Right ventricle myocardium superior (tissue), 1 donor: ENCODE measurements around the gene PKP3. TPM values are rescaled to one million over a fixed set of nuclear protein-coding genes. Genes with fewer than 3 reads are reported as not detected.
"Not testable (repeated sequence)": the region's sequence is repeated elsewhere in the genome, so short reads cannot be mapped to it uniquely, and the experiment has no call there.

ENCODE experiments used
- ATAC-seq: fragments of 200-7000 bp; cut with Tn5 transposase; one replicate; pipeline ENCODE4 v1.9.1; 2020; ENCODE audit warnings: mild to moderate bottlenecking; ENCODE audit not compliant: poor library complexity
- DNase-seq: peaks from one replicate; pipeline ENCODE4 v3.0.0-alpha.2; 2020
- intact Hi-C: fragments of 100-400 bp; cut with DNase I; formaldehyde crosslinking; loops from one replicate; pipeline ENCODE4 v1.11.2; 2022
- total RNA-seq: library from RNA; stranded (reverse); fragmentation: NEBNext Ultra II Directional; extraction: Animal tissue kit (Norgen Biotek cat#: 25700); gene quantifications from one replicate; pipeline ENCODE4 v1.2.1, GENCODE V29; 2021
- donor health status: DM: no; HTN: yes; CAD: no; lungs with severe emphysema.

The PKP3 gene
- total RNA-seq, 1 donor from 2014 or later, result 0.86 TPM

DNA sequence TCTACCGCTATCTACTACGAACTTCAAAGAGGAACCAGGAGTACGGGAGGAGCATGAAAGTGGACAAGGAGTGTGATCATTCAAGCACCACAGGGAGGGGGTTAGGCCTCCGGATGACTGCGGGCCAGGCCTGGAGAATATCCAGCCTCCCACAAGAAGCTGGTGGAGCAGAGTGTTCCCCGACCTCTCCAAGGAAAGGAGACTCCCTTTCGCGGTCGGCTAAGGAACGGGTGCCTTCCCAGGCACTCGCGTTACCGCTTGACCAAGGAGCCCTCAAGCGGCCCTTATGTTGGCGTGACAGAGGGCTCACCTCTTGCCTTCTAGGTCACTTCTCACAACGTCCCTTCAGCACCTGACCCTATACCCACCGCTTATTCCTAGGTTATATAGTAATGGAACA, 4.6 kb upstream of the PKP3 start:
- DNase-seq, intact Hi-C loops, ATAC-seq: not testable (repeated sequence)

DNA sequence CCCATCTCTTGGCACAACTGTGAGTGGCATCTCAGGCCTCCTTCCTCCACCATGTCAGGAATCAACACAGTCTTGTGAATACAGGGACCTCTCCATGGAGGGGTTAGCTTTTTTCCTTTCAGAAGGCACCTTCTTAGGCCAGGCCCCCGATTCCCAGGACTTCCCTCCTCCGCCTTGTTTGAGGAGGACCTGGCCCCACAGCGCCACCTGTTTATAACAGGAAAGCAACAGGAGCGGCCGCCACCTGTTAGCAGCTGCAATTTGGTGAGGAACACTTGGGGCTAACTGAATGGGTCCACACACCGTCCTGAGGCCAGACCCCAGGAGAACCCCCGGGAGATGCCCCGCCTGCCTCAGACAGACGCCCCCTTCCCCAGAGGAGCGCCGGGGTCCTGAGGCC, 3.8 kb upstream of the PKP3 start:
- no peak for DNase-seq
- ATAC-seq, result no peak
- intact Hi-C loops, result no loop called here

DNA sequence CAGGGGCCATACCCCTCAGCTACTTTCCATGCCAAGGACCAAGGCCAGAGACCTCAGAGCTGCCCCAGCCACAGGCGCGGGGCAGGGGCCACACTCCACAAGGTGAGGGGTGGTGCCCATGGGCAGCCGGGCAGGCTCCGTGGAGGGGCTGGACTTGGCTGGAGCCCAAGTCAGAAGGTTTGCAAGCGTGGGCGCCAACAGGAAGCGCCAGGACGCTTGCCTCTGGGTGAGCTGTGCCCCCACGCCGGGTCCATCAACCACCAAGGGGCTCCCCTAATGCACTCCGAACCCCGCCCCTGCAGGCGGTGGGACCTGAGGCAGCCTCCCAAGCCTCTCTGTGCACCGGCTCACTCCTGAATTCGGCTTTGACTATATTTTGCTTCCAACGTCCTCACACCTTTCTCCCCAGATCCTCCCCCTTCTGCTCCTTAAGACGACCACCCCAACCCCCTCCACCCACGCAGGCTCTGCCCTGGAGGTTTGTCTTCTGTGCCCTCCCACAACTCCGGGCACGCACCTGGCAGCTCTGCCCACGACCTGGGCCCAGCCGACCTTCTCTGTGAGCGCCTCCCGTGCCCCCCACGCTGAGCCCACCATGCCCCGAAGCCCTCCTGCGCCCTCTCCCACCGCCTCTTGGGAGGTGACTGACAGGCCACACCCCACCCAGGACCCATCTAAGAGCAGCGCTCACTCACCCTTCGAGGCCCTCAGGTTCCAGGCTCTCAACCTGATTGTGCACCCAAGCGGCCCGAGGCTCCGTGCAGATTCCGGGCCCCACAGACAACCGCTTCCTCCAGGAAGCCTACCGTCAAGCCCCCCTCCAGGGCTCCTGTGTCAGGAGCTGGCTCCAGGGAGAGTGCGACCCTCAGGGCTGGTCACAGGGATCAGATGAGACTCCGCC, 2.6 kb upstream of the PKP3 start:
- ATAC-seq, result no peak
- intact Hi-C loops, result no loop called here
- DNase-seq, result no peak

DNA sequence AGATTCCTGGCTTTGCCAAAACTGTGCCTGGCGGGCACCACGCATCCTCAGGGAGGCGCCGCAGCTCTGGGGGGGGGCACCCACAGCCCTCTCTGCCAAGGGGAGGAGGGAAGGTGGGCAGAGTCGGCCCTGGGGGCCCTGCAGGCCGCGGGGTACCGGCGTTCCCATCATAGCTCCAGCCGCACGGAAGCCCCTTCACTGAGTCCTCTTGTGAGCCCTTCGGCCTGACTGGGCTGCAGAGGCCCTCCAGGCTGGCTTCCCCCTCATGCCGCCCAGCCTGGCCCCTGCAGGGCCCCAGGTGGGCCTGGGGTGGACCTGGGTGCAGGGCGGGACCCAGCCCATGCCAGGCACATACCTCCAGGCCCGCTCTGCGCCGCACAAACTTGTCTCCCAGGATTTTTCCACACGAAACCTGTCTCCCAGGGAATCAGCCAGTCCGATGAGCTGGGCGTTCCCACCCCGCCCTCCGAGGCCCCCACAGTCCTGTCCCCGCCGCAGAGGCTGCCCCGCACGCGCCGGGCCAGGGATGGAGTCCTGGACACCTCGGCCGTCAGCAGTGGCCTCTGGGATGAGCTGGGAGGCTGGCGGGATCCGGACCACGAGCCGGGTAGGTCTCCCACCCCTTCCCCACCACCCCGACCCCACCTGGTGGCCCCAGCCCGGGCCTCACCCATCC, 1.8 kb upstream of the PKP3 start:
- DNase-seq (no peak), ATAC-seq (no peak)
- intact Hi-C loops, result no loop called here

DNA sequence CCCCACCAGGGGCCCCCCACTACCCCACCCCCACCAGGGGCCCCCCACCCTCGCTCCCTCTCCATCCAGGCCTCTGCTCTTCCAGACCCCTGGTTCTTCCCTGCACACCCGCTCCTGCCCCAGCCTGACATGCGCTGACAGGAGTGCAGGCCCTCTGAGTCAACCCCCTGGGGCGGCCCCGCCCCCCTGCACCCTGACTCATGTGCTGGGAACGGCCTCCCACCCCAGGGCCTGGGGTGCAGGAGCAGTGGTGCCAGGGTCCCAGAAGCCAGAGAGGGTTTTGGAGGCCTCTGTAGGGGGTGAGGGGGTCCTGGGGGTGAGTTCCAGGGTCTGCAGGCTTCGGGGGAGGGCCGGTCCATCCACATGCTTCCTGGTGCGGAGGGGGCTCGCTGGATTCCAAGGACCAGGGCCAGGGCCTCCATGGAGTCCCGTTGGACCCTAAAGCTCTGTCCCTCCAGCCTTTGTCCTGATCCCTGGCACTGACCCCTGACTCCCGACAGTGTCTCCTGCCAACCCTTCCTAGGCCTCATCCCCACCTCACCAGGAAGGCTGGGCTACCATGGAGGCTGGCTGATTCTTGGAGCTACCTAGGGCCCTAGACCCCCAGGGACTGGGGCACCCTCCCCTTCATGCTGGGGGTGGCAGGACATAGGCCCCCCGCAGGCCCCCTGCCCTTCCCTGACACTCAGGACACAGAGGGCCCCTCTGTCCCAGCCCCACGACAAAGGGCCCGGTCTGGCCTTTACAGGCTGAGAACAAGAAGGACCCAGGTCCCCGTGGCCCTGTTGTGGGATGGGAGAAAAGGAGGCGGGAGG, 583 bp upstream of the PKP3 start:
- intact Hi-C loops, result no loop called here
- ATAC-seq, result no peak
- no peak for DNase-seq

DNA sequence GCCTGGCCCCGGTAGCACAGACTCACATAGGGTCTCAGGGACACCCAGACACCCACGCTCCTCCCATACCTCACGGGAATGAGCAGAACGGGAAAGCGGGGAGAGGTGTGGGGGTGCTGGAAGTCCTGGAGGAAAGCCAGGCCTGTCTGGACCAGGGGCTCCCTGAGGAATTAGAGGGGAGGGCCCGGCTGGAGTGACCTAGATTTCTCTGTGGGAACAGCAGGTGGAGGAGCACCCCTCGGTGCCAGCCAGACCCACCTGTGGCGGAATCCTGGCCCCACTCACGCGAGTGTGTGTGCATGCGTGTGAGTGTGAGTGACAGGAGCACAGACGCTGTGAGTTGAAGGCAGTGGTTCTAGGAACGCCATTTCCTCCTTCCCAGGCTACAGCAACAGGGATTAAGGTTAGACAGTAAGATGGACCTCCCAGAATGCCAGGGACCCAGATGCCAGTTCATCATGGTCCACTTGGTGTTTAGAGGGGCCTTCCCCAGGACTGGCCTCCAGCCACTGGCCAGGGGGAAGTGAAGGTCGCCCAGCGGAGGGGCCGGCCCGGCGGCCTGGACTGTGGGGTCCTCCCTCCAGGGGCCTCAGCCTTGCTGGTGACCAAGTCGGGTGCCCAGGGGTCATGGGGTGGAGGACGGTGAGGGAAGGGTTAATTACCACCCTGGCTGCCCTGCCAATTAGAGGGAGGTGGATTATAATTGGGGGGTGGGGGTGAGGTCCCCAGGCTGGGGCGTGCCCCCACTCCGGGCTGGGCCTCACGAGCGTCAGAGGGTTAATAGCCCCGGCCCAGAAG, 1.0 kb downstream of the PKP3 start:
- ATAC-seq (peak; percentile 3), DNase-seq (no peak)
- intact Hi-C loops, result no loop called here

DNA sequence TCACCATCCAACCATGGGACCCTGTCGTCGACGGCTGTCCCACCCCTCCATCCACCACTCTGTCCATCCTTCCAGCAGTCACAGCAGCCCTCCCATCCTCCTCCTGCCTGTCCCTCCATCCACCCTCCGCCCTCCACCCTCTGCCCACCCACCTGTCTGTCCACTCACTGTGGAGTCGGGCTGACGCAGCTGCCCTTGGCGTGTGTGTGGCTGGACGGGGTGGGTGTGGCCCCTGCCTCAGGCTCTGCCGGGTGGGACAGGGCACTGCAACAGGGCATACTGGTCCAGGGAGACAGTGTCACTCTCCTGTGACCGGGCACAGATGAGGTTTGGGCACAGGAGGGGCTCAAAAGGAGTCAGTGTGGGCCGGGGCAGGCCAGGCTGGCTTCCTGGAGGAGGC, 1.9 kb downstream of the PKP3 start:
- intact Hi-C loops, result no loop called here
- no peak for DNase-seq
- no peak for ATAC-seq

DNA sequence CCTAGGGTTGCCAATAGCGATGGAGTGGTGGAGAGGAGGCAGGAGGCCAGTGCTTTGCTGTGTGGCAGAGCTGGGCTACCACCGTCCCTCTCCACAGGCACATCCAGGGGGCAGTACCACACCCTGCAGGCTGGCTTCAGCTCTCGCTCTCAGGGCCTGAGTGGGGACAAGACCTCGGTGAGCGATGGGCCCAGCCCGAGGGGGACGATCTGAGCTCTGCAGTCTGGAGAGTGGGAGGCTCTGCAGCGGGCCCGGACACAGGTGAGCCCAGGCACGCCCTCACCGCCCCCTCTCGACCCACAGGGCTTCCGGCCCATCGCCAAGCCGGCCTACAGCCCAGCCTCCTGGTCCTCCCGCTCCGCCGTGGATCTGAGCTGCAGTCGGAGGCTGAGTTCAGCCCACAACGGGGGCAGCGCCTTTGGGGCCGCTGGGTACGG, 2.5 kb downstream of the PKP3 start:
- ATAC-seq, result peak; percentile 46
- DNase-seq, result no peak
- intact Hi-C loops, result no loop called here

DNA sequence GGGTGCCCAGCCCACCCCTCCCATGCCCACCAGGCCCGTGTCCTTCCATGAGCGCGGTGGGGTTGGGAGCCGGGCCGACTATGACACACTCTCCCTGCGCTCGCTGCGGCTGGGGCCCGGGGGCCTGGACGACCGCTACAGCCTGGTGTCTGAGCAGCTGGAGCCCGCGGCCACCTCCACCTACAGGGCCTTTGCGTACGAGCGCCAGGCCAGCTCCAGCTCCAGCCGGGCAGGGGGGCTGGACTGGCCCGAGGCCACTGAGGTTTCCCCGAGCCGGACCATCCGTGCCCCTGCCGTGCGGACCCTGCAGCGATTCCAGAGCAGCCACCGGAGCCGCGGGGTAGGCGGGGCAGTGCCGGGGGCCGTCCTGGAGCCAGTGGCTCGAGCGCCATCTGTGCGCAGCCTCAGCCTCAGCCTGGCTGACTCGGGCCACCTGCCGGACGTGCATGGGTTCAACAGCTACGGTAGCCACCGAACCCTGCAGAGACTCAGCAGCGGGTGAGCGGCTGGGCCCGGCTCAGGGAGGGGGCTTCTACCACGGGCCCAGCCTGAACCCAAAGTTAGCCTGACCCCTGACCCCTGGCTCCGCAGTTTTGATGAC, 3.0 kb downstream of the PKP3 start:
- intact Hi-C loops, result no loop called here
- ATAC-seq (peak; percentile 81), DNase-seq (peak; percentile 80)

DNA sequence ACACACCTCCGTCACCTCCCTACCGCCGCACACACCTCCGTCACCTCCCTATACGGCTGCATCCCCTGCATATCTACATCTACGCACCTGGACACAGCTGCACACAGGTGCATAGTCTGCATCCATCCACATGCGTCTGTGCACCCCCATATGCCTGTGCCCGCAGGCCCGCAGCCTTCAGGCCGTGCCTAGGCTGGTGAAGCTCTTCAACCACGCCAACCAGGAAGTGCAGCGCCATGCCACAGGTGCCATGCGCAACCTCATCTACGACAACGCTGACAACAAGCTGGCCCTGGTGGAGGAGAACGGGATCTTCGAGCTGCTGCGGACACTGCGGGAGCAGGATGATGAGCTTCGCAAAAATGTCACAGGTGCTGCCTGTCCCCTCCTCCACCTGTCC, 4.8 kb downstream of the PKP3 start:
- ATAC-seq (no peak), DNase-seq (no peak)
- intact Hi-C loops, result no loop called here

DNA sequence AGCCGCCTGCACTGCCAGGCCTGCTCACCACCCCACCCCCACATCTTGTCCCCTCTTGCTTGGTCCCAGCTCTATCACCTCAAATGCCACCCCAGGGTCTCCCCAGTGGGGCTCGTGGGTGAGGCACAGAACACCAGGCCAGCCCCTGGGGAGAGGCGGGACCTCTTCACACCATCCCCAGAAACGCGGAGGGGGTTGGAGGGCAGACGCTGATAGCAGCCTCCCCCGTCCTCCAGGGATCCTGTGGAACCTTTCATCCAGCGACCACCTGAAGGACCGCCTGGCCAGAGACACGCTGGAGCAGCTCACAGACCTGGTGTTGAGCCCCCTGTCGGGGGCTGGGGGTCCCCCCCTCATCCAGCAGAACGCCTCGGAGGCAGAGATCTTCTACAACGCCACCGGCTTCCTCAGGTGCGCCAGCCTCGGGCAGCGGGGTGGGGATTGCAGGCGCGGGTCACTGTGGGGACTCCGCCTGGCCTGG, 5.8 kb downstream of the PKP3 start:
- peak; percentile 45 for DNase-seq
- intact Hi-C loops, result no loop called here
- ATAC-seq, result no peak

DNA sequence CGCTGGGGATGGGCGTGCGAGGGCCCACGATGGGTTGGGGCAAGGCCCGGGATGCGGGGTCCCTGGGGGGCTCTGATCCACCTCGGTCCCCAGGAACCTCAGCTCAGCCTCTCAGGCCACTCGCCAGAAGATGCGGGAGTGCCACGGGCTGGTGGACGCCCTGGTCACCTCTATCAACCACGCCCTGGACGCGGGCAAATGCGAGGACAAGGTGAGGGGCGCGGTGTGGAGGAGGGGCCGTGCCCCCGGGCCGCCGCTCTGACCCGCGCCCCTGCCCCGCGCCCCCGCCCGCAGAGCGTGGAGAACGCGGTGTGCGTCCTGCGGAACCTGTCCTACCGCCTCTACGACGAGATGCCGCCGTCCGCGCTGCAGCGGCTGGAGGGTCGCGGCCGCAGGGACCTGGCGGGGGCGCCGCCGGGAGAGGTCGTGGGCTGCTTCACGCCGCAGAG, 6.3 kb downstream of the PKP3 start:
- no peak for DNase-seq
- ATAC-seq, result no peak
- intact Hi-C loops, result no loop called here

DNA sequence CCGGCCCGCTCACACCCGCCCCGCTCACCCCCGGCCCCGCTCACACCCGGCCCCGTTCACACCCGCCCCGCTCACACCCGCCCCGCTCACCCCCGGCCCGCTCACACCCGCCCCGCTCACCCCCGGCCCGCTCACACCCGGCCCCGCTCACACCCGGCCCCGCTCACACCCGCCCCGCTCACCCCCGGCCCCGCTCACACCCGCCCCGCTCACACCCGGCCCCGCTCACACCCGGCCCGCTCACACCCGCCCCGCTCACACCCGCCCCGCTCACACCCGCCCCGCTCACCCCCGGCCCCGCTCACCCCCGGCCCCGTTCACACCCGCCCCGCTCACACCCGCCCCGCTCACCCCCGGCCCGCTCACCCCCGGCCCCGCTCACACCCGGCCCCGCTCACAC, 7.2 kb downstream of the PKP3 start:
- DNase-seq, intact Hi-C loops, ATAC-seq: not testable (repeated sequence)

DNA sequence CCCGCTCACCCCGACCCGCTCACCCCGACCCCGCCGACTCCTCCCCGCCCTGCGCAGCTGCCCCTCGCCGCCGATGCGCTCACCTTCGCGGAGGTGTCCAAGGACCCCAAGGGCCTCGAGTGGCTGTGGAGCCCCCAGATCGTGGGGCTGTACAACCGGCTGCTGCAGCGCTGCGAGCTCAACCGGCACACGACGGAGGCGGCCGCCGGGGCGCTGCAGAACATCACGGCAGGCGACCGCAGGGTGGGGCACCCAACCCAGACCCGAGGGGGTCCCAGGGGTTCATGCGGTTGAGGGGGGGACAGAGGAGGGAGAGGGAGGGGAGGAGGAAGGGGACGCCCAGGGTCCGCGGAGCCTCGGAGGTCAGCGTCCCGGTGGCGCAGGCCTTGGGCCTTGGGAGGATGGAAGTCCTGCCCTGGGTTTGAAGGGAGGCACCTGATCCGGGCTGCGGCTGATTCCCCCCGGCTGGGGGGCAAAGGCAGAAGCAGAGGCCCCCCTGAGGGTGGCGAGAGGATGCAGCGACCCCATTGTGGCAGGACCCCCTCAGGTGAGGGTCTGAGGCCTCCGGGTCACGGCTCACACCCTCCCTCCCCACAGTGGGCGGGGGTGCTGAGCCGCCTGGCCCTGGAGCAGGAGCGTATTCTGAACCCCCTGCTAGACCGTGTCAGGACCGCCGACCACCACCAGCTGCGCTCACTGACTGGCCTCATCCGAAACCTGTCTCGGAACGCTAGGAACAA, 9.2 kb downstream of the PKP3 start:
- intact Hi-C loops, result no loop called here
- no peak for ATAC-seq
- DNase-seq, result no peak

DNA sequence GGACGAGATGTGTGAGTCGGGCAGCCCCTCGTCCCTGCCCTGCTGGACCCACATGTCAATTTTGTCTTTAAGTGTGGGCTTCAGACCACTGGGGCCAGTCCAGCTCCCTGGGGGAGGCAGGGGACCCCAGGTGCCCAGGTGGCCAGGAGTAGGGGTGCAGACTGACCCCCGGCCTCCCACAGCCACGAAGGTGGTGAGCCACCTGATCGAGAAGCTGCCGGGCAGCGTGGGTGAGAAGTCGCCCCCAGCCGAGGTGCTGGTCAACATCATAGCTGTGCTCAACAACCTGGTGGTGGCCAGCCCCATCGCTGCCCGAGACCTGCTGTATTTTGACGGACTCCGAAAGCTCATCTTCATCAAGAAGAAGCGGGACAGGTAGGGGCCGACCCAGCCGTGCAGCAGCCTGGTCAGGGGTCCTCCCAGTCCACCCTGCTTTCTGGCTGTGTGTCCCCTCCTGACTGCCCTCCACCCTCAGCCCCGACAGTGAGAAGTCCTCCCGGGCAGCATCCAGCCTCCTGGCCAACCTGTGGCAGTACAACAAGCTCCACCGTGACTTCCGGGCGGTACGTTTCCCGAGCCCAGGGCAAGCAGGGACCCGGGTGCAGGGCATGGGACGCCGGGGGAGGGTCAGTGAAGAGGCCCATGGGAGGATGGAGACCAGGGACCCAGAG, 9.9 kb downstream of the PKP3 start:
- ATAC-seq, result no peak
- peak; percentile 42 for DNase-seq

DNA sequence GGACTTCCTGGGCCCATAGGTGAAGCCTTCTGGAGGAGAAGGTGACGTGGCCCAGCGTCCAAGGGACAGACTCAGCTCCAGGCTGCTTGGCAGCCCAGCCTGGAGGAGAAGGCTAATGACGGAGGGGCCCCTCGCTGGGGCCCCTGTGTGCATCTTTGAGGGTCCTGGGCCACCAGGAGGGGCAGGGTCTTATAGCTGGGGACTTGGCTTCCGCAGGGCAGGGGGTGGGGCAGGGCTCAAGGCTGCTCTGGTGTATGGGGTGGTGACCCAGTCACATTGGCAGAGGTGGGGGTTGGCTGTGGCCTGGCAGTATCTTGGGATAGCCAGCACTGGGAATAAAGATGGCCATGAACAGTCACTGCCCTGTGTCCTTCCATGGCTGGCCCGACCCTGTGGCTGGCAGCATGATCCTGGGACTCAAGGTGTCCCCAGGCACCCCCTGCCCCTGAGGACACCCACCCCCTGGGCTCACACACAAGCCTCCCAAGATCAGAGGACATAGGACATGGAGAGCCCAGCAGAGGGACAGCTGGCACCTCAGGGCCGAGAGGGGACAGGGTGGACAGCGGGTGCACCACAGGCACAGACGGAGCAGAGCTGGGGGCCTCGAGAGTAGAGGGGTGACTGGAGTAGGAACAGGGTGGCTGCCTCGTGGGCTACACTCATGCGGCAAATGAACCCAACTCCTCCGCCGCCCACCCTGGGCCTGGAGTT, 10.7 kb downstream of the PKP3 start:
- ATAC-seq, result no peak
- intact Hi-C loops, result loop anchor here (5.0 kb wide), 1 partner anchor 43 kb away; no protein-coding TSS in a partner anchor
- DNase-seq, result no peak

More for the DNA sequence above, 9.9 kb downstream of the PKP3 start:
- intact Hi-C loops, result no loop called here
